Hematopoietic multipotent progenitor cell (in vitro differentiated cells): Measurements from ENCODE around the gene USP13. TPM values are rescaled to one million over a fixed set of nuclear protein-coding genes. Genes with fewer than 3 reads are reported as not detected.

Source experiments
- DNase-seq, 3 donors: peaks; one replicate each; pipeline ENCODE4 v3.0.0-alpha.2; 2011 to 2015; ENCODE audit warnings: low read depth in 2 of 3, low spot score in 2 of 3
- total RNA-seq: library from RNA; depleted of rRNA; stranded (reverse); fragments of >200 nt; gene quantifications from one replicate; pipeline ENCODE4 v1.2.3, GENCODE V29; 2012

USP13 gene
- total RNA-seq, 1 donor = 4.6 TPM

- peak in 1 of 3 donors; percentile 14 for DNase-seq
Observed at GRCh38 chr3:179695672-179696313, 43.0 kb downstream of the USP13 start.

GRCh38 chr3:179697736-179698332, 45.0 kb downstream of the USP13 start:
- DNase-seq = no peak

- DNase-seq = no peak
Observed at GRCh38 chr3:179700716-179701115, 47.9 kb downstream of the USP13 start.

- DNase-seq = no peak
Observed at GRCh38 chr3:179701176-179701827, 48.5 kb downstream of the USP13 start.

GRCh38 chr3:179702271-179702947, 49.6 kb downstream of the USP13 start:
- no peak for DNase-seq

- no peak for DNase-seq
Observed at GRCh38 chr3:179703816-179704215, 51.0 kb downstream of the USP13 start.

GRCh38 chr3:179706233-179706632, 53.4 kb downstream of the USP13 start:
- no peak for DNase-seq

GRCh38 chr3:179710079-179710478, 57.2 kb downstream of the USP13 start:
- no peak for DNase-seq

GRCh38 chr3:179713643-179714090, 60.8 kb downstream of the USP13 start:
- no peak for DNase-seq

GRCh38 chr3:179715582-179715981, 62.7 kb downstream of the USP13 start:
- no peak for DNase-seq

- DNase-seq = no peak
Observed at GRCh38 chr3:179716226-179716625, 63.4 kb downstream of the USP13 start.

GRCh38 chr3:179716811-179717210, 64.0 kb downstream of the USP13 start:
- DNase-seq = peak in 2 of 3 donors; percentile 3 to 36

- DNase-seq = no peak
Observed at GRCh38 chr3:179717219-179717618, 64.4 kb downstream of the USP13 start.

- no peak for DNase-seq
Observed at GRCh38 chr3:179719048-179719734, 66.4 kb downstream of the USP13 start.

GRCh38 chr3:179720196-179720595, 67.4 kb downstream of the USP13 start:
- DNase-seq = no peak

GRCh38 chr3:179723617-179724016, 70.8 kb downstream of the USP13 start:
- no peak for DNase-seq

GRCh38 chr3:179726075-179726699, 73.3 kb downstream of the USP13 start:
- no peak for DNase-seq

GRCh38 chr3:179729086-179729485, 76.2 kb downstream of the USP13 start:
- no peak for DNase-seq

GRCh38 chr3:179729981-179730380, 77.1 kb downstream of the USP13 start:
- no peak for DNase-seq

GRCh38 chr3:179730506-179730905, 77.7 kb downstream of the USP13 start:
- no peak for DNase-seq
